ENCODE results near the gene MAP2K1.
"Not testable (repeated sequence)": the region's sequence is repeated elsewhere in the genome, so short reads cannot be mapped to it uniquely, and the experiment has no call there.

The MAP2K1 gene

GRCh38 chr15:66424963-66425612 is 38.4 kb downstream of the MAP2K1 start:
- no peak for DNase-seq (ENCODE audit: low read depth)

- DNase-seq (ENCODE audit: low read depth), result no peak
Measured at GRCh38 chr15:66425837-66426236, 39.1 kb downstream of the MAP2K1 start.

GRCh38 chr15:66429117-66429516 is 42.4 kb downstream of the MAP2K1 start:
- DNase-seq (ENCODE audit: low read depth), result no peak

- DNase-seq (ENCODE audit: low read depth), result no peak
Measured at GRCh38 chr15:66429546-66429945, 42.8 kb downstream of the MAP2K1 start.

- DNase-seq (ENCODE audit: low read depth), result no peak
Measured at GRCh38 chr15:66430627-66431255, 44.0 kb downstream of the MAP2K1 start.

- peak; percentile 6 for DNase-seq (ENCODE audit: low read depth)
Measured at GRCh38 chr15:66433726-66434125, 47.0 kb downstream of the MAP2K1 start.

- DNase-seq (ENCODE audit: low read depth), result no peak
Measured at GRCh38 chr15:66440501-66440900, 53.8 kb downstream of the MAP2K1 start.

- DNase-seq (ENCODE audit: low read depth), result no peak
Measured at GRCh38 chr15:66452420-66452819, 65.7 kb downstream of the MAP2K1 start.

GRCh38 chr15:66452971-66453580 is 66.4 kb downstream of the MAP2K1 start:
- no peak for DNase-seq (ENCODE audit: low read depth)

GRCh38 chr15:66454143-66454542 is 67.4 kb downstream of the MAP2K1 start:
- peak; percentile 23 for DNase-seq (ENCODE audit: low read depth)

- peak; percentile 65 for DNase-seq (ENCODE audit: low read depth)
Measured at GRCh38 chr15:66456211-66456610, 69.5 kb downstream of the MAP2K1 start.

- DNase-seq (ENCODE audit: low read depth), result peak; percentile 78
Measured at GRCh38 chr15:66459818-66460615, 73.3 kb downstream of the MAP2K1 start.

- DNase-seq (ENCODE audit: low read depth), result not testable (repeated sequence)
Measured at GRCh38 chr15:66461294-66461693, 74.6 kb downstream of the MAP2K1 start.

- DNase-seq (ENCODE audit: low read depth), result peak; percentile 18
Measured at GRCh38 chr15:66461917-66462316, 75.2 kb downstream of the MAP2K1 start.

GRCh38 chr15:66462627-66463026 is 75.9 kb downstream of the MAP2K1 start:
- DNase-seq (ENCODE audit: low read depth), result peak; percentile 35

GRCh38 chr15:66465294-66465693 is 78.6 kb downstream of the MAP2K1 start:
- not testable (repeated sequence) for DNase-seq (ENCODE audit: low read depth)

- not testable (repeated sequence) for DNase-seq (ENCODE audit: low read depth)
Measured at GRCh38 chr15:66467162-66468040, 80.7 kb downstream of the MAP2K1 start.

- not testable (repeated sequence) for DNase-seq (ENCODE audit: low read depth)
Measured at GRCh38 chr15:66470825-66471224, 84.1 kb downstream of the MAP2K1 start.

- DNase-seq (ENCODE audit: low read depth), result peak; percentile 87
Measured at GRCh38 chr15:66472176-66472999, 85.7 kb downstream of the MAP2K1 start.

GRCh38 chr15:66474135-66474534 is 87.4 kb downstream of the MAP2K1 start:
- DNase-seq (ENCODE audit: low read depth), result no peak

GRCh38 chr15:66474963-66475362 is 88.3 kb downstream of the MAP2K1 start:
- DNase-seq (ENCODE audit: low read depth), result no peak

Measured in EH (cell line).